Measurements from ENCODE around the gene HOXC5. TPM values are rescaled to one million over a fixed set of nuclear protein-coding genes. Genes with fewer than 3 reads are reported as not detected.
"Not testable (repeated sequence)": the region's sequence is repeated elsewhere in the genome, so short reads cannot be mapped to it uniquely, and the experiment has no call there.

The HOXC5 gene
- total RNA-seq, 1 donor from 2014 or later: not detected

DNA sequence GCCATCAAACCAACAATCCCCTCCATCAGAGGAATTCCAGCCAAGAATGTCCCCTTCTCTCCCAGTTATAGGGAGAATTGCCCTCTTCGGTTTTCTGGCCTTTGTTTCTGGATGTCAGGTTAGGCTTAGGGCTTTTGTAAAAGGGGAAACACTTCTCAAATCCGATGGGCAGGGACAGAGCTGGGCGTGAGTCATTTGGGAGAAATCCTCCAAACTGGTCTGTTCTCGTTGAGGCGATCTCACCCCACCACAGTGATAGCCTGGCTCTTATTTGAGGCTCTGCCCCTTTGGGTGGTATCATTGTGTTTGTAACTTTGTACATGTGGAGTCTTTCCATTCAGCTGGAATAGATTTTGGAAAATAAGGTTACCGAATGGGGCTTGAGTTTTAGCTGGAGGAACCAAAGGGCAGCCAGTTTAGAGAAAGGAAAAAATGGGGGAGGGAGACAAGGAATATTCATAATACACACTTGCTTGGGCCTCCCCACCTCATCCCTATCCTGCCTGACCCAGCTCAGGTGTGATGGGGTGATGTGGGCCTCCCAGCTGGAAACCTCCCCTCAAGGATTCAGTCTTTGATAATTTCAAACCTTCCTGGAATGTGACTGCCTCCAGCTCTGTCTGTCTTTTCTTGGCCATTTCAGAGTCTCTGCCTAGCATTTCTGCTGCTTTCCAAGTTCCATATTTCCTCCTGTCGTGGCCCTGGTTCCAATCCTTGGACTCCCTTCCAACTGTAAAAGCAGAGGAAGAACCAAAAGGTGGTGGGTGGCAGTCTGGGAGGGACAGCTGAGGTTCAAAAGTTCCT, 28.3 kb downstream of the HOXC5 start:
- DNase-seq (ENCODE audit: low read depth, low spot score): no peak

DNA sequence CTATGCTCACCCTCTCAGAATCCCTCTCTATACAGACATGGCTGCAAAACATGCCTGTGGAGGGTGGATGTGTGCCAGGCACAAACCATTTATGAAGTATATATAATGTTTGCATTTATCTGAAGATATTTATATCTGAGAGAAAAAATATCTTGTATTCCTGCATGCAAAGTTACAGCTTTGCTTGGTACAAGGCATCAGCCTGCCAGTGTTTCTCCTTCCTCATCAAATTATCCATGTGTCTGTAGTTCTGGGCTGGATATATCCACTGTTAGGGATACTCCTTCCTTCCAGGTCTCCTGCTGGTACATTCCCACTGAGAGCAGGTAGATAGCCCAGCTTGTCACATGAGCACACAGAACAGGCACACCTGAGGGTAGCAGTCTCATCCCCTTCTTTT, 32.8 kb downstream of the HOXC5 start:
- no peak for DNase-seq (ENCODE audit: low read depth, low spot score)

DNA sequence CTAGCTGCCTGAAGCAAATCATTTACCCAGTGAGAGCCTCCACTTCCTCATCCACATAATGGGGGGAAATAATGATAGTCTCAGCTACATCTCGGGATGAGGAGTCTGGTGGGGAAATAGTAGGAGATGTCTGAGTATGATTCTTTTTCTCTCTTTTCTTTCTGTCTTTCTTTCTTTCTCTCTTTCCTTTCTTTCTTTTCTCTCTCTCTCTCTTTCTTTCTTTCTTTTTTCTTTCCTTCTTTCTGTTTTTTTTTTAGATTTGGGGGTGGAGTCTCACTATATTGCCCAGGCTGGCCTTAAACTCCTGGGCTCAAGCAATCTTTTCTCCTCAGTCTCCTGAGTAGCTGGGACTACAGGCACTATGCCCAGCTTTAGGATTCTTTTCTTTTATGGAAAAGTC, 33.6 kb downstream of the HOXC5 start:
- DNase-seq (ENCODE audit: low read depth, low spot score): no peak

DNA sequence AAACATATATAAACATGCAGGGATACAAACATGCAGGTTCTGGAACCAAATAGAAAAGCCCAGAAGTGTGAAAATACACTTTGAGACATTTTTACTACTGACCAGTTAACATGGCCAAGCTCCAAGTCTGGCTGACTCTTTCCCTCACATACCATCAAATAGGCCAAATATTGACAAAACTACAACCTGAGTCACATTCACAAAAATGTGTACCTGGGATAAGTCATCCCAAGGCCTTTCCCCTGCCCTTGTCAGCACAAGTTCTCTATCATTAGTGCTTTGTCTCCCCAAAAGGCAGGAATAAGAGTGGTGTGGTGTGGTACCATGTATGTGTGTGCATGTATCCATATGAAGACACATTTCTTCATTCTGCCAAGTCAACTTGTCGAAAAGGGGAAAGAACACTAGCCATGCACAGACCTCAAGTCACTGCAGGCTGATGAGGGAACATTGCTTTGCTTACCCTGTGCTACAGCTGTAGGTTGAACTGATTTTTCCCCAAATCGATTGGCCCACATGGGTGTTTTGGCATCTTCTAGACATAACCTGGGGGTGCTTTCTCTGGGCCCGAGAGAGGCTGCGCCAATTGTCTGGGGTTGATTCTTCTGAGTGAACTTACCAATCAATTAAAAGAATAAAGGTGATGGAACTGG, 35.7 kb downstream of the HOXC5 start:
- DNase-seq (ENCODE audit: low read depth, low spot score): no peak

DNA sequence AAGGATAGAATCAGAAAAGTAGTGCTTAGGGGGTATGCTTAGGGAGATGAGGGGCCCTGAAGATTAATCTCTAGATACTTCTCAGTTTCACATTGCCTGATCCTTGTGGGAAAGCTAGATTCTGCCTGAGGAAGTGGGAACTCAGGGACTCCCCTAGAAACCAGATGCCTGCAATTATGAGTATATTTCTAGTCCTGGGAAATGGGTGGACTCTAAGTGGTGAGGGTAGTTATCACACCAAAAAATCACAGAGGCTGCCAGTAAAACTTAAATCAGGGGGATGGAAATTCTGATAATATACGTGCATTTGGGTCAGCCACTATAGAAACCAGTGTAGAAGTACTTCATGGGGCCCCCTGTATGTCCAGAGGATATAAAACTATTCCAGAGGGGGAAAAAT, 39.1 kb downstream of the HOXC5 start:
- no peak for DNase-seq (ENCODE audit: low read depth, low spot score)

DNA sequence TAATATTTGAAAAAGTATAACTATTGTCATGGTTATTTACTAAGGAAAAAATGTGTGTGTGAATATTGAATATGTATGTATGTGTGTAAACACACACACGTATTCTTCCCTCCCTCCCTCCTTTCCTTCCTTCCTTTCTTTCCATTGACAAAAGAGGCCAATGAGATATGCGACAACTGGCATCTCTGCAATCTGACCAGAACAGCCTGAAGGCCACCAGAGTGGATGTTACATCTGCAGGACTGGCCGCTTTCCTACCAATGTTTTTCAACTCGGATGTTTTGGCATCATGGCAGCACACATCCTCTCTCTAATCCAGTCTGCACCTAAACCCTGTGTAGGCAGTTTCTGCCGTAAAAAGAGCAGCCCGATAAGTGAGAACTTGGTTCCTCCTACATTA, 41.5 kb downstream of the HOXC5 start:
- no peak for DNase-seq (ENCODE audit: low read depth, low spot score)

DNA sequence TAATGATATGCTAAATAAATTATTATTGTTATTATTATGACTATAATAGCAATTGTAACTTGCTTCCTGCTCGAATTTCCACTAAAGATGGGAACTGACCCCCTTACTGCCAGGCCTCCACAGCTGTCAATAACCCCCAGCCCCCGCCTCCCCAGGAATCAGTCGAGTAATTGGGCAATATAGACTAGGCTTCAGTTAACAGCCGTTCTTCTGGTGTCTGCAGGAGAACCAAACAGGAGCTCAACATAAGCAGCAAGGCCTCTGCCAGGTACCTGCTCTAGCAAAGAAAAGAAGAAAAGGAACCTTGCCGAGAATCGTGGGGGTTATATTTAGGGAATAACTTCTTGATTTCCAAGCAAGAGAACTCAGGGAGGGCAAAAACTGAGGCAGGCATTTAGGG, 42.6 kb downstream of the HOXC5 start:
- DNase-seq (ENCODE audit: low read depth, low spot score): no peak

DNA sequence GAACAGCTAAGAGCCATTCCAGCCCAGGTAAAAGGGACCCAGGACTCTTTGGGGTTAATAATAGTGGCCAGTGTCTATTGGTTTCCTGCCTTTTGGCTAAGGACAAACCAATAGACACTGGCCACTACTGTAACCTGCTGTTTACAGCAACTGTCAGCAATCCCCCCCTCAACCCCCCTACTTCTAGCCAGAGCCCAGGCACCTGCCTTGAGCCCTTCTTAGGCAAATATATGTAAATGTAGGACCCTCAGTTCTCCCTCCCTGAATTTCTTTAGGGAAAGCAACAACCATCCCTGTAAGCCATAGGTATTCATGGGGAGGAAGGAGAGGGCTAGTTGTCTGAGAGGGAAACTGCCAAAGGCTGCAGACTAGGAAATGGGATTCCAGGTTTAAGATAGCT, 43.1 kb downstream of the HOXC5 start:
- no peak for DNase-seq (ENCODE audit: low read depth, low spot score)

DNA sequence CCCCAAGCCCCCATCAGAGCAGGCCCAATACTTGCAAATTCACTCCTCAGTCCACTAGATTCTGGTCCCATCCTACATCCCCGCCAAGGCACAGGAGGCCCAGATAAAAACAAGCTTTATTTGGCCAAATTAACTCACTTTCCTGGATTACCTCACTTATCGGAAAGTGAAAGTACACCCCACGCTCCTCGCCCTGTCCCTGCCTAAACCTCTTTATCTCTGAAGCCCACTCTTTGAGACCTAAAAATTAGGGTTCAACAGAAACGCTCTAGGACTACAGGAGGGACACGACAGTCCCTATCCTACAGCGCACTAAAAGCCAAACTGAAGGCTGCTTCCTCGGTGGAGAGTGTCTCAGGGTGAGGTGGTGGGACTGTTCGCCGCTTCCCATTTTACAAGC, 45.0 kb downstream of the HOXC5 start:
- not testable (repeated sequence) for DNase-seq (ENCODE audit: low read depth, low spot score)

DNA sequence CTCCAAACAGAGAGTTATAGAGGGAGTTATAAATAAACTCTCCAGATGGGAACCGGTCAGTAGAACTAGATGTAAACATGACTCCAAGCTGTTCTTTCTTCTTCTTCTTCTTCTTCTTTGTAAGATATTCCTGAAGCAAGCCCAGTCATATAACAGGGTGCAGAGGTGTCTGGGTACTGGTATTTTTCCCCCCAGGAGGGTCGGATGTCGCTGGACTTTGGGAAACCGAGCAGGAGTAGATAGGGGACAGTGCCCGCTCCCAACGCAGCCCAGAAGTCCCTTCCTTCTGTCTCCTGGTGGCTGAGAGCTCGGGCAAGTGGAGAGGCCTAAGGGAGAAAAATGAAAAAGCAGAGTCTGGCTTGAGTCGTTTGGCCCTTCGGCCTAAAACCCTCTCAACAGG, 46.3 kb downstream of the HOXC5 start:
- DNase-seq (ENCODE audit: low read depth, low spot score): not testable (repeated sequence)

DNA sequence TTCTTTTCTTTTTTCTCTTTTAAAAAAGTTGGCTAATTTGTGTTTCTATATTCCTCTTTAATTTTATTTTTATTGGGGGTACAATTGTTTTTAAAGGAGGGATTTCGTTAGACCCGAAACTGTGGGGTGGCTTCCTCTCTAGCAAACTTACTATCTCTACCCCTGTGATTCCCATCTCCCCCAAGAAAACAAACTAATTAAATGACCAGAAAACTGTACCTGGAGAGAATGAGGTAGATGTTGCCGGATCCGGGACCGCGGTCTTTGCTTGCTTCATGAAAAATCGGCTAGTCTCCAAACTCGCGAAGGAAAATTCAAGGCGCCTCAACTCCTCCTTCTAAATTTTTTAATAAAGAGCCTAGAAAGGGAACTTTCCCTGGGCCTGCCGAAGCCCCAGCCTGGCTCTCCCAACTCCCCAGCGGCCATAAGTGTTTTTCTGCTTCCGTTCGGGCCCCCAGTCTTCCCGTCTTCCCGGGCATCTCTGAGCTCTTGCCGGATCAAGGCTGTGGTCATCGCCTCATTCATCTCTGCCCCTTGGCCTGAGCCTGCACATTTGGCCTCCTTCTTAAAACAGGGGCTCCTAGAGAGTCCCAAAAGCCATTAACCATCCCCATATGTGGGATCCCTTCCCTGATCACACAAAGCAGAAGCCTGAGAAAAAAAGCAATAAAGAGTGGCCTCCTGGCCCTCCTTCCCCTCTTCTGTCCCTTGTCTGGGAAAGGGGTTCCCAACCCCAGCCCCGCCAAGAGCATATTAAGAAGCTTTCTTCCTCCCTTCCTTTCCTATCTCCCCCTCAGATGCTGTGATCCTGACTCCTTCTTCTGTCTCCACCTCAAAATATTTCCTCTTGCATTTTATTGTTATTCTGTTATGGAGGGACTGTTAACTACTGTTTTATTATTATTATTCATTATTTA, 47.4 kb downstream of the HOXC5 start:
- DNase-seq (ENCODE audit: low read depth, low spot score): not testable (repeated sequence)

DNA sequence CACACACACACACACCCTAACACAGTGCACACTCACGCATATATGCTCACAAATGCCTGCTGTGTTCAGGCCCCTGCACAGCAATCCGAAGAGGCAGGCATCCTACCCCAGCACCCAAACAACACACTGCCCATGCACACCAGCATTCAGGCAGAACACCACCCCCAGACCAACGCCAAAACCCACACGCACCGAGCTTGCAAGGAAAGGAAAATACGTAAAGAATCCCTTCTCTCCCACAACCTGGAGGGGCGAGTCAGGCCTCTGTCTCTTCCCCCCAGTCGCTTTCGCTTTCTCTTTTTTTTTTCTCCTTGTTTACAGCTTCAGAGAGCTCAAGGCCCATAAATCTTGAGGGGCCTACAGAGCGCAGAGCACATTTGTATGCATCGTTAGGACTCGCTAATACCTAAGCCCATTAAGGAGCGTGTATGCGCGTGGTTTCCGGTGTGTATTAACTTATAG, 48.2 kb downstream of the HOXC5 start:
- DNase-seq (ENCODE audit: low read depth, low spot score): not testable (repeated sequence)

DNA sequence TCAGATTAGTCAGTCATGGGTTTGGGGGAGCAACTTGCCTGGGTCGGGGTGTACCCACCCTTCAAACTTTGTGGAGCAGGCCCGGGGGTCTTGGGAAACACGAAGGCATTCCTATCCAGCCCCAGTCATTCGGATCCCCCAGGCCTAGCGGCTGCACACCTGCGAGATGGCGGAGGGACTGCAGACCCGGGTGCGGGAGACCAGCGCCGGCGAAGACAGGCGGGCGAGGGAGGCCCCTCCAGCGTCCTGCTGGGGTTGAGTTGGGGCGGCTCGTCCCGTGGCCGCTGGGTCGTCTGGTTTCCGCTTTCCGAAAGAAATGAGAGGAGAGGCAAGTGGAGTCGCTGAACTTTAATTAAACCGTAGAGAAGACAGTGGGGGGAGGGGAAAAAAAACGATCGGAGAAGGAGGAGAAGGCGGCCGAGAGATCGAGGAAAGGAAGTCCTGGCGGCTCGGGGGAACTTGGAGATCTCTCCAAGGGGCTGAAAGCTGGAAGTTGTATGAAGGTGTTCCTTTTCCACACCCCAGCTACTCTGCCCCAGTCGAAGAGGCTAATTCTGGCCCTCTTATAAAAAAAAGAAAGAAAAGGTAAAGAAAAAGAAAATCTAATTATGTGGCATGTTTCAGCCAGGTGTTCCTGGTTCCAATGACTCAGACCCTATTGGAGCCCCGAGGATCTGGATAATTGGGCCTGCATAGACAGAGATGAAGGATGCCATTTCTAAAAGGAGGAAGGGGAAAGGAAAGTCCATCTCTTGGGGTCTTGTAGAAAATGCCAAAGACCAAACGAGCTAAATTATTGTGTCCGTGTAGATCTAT, 48.9 kb downstream of the HOXC5 start:
- DNase-seq (ENCODE audit: low read depth, low spot score): not testable (repeated sequence)

DNA sequence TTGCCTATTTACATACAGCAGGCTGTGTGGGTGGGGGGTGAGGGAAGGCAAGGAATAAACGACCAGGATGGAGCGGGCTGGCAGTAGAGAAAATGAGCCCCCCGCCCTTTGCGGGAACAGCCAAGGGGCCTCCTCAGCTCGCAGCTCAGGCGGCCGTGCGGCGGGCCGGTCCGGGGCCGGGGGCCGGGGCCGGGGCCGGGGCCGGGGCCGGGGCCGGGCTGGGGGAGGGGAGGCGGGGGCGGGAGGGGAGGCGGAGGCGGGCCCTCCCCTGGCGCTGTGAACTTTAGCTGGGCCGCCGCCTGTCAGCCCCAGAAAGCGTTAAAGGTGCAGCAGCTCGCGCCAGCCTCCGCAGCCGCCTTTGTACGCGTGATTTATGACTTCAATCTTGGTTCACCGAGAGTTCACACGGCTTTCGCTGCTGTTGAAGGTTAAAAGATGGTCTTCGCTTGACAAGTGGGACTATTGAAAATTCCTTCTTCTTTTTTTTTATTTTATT, 49.6 kb downstream of the HOXC5 start:
- no peak for DNase-seq (ENCODE audit: low read depth, low spot score)

Other genes starting within 250 kb of the HOXC5 start
- gene HOXC13, start 94.2 kb upstream of the HOXC5 start, total RNA-seq: not detected in 2 replicates
- gene HOXC12, start 78.1 kb upstream of the HOXC5 start, total RNA-seq: not detected in 2 replicates
- not detected in 2 replicates for gene HOXC11, start 59.9 kb upstream of the HOXC5 start, total RNA-seq
- gene HOTAIR, start 58.1 kb upstream of the HOXC5 start, total RNA-seq: not detected in 2 replicates
- not detected in 2 replicates for gene HOXC10, start 47.9 kb upstream of the HOXC5 start, total RNA-seq
- not detected in 2 replicates for gene HOXC9, start 32.9 kb upstream of the HOXC5 start, total RNA-seq
- not detected in 2 replicates for gene HOXC8, start 24.1 kb upstream of the HOXC5 start, total RNA-seq
- gene HOXC6, start 4.6 kb upstream of the HOXC5 start, total RNA-seq: not detected in 2 replicates
- not detected in 2 replicates for gene HOXC4, start 20.8 kb downstream of the HOXC5 start, total RNA-seq
- 19.4 and 20.6 TPM in 2 replicates for gene SMUG1, start 155.9 kb downstream of the HOXC5 start, total RNA-seq
- gene CBX5, start 247.1 kb downstream of the HOXC5 start, total RNA-seq: 36.4 and 42.9 TPM in 2 replicates
- 569 and 659 TPM in 2 replicates for gene HNRNPA1, start 247.7 kb downstream of the HOXC5 start, total RNA-seq